Left ventricle myocardium inferior (tissue), 1 donor: Measurements from ENCODE around the gene CCDC177. TPM values are rescaled to one million over a fixed set of nuclear protein-coding genes. Genes with fewer than 3 reads are reported as not detected.

Experiments
- DNase-seq: peaks from one replicate; pipeline ENCODE4 v3.0.0-alpha.2; 2020
- H3K27ac ChIP-seq: fragments of 200-600 bp; replicated peaks from 2 replicates; pipeline ENCODE4 v1.8.0; 2021
- H3K27me3 ChIP-seq: fragments of 200-600 bp; 2 replicates; pipeline ENCODE4 v1.8.0; 2021; ENCODE audit warnings: low read depth
- H3K36me3 ChIP-seq: fragments of 200-600 bp; 2 replicates; pipeline ENCODE4 v1.8.0; 2021
- H3K4me1 ChIP-seq: fragments of 200-600 bp; 2 replicates; pipeline ENCODE4 v1.8.0; 2021
- H3K4me3 ChIP-seq: fragments of 200-600 bp; 2 replicates; pipeline ENCODE4 v1.8.0; 2021; ENCODE audit warnings: mild to moderate bottlenecking, moderate library complexity
- H3K9me3 ChIP-seq: fragments of 200-600 bp; replicated peaks from 2 replicates; pipeline ENCODE4 v1.8.0; 2021
- intact Hi-C: fragments of 100-400 bp; cut with micrococcal nuclease; formaldehyde crosslinking; loops from one replicate; pipeline ENCODE4 v1.11.0; 2022
- total RNA-seq: library from RNA; stranded (reverse); fragmentation: NEBNext Ultra II Directional; extraction: Animal tissue kit (Norgen Biotek cat#: 25700); gene quantifications from one replicate; pipeline ENCODE4 v1.2.1, GENCODE V29; 2021
- TF ChIP-seq, protein P1 (sequence below): fragments of 200-600 bp; IDR thresholded peaks from 2 replicates; pipeline ENCODE4 v1.8.0; 2021; ENCODE audit warnings: antibody characterized with exemption, mild to moderate bottlenecking, borderline replicate concordance
- donor health status: DM: no; HTN: yes; CAD: no; lungs with severe emphysema.

Gene CCDC177
- total RNA-seq, 1 donor from 2014 or later = not detected

GRCh38 chr14:69617796-69618195 is 43.1 kb upstream of the CCDC177 start:
- TF ChIP-seq, protein P1, sequence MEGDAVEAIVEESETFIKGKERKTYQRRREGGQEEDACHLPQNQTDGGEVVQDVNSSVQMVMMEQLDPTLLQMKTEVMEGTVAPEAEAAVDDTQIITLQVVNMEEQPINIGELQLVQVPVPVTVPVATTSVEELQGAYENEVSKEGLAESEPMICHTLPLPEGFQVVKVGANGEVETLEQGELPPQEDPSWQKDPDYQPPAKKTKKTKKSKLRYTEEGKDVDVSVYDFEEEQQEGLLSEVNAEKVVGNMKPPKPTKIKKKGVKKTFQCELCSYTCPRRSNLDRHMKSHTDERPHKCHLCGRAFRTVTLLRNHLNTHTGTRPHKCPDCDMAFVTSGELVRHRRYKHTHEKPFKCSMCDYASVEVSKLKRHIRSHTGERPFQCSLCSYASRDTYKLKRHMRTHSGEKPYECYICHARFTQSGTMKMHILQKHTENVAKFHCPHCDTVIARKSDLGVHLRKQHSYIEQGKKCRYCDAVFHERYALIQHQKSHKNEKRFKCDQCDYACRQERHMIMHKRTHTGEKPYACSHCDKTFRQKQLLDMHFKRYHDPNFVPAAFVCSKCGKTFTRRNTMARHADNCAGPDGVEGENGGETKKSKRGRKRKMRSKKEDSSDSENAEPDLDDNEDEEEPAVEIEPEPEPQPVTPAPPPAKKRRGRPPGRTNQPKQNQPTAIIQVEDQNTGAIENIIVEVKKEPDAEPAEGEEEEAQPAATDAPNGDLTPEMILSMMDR = no peak
- peak overlapping the region; percentile 99 for H3K27ac ChIP-seq
- no peaks in the 10 kb centered on the region for H3K9me3 ChIP-seq
- H3K4me1 ChIP-seq = peaks cover 98% of the 10 kb centered on the region
- no peak for DNase-seq
- intact Hi-C loops = no loop called here
- H3K27me3 ChIP-seq = no peaks in the 10 kb centered on the region
- H3K36me3 ChIP-seq = no peaks in the 10 kb centered on the region
- no peak overlapping the region for H3K4me3 ChIP-seq

DNA sequence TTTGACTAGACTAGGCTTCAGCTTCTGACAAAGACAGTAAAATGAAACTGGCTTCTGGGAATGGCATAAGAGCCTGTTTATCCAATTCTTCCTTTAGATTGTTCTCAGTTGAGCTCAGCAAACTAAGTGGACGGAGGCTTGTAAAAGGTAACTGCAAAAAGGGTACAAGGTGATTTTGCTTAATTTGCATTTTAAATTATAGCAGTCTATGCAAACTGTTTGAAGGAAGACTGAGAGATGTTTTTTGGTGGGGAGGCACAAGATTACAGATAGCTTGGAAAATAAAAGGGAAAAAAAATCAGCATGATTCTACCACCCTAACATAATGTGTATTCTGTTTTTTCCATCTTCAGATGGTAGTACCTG is 41.7 kb upstream of the CCDC177 start:
- intact Hi-C loops = no loop called here
- TF ChIP-seq, protein P1 = no peak
- Histone ChIP-seq H3K36me3 (no peaks in the 10 kb centered on the region), H3K27me3 (no peaks in the 10 kb centered on the region), H3K4me1 (peaks cover 94% of the 10 kb centered on the region), H3K4me3 (peak overlapping the region; percentile 49), H3K9me3 (no peaks in the 10 kb centered on the region), H3K27ac (peak overlapping the region; percentile 99)
- DNase-seq = no peak

GRCh38 chr14:69615496-69616407 is 41.1 kb upstream of the CCDC177 start:
- H3K9me3 ChIP-seq = no peaks in the 10 kb centered on the region
- intact Hi-C loops = no loop called here
- DNase-seq = no peak
- peaks cover 92% of the 10 kb centered on the region for H3K4me1 ChIP-seq
- no peaks in the 10 kb centered on the region for H3K36me3 ChIP-seq
- no peaks in the 10 kb centered on the region for H3K27me3 ChIP-seq
- peak overlapping the region; percentile 99 for H3K27ac ChIP-seq
- peak overlapping the region; percentile 49 for H3K4me3 ChIP-seq
- TF ChIP-seq, protein P1 = peak; percentile 42

DNA sequence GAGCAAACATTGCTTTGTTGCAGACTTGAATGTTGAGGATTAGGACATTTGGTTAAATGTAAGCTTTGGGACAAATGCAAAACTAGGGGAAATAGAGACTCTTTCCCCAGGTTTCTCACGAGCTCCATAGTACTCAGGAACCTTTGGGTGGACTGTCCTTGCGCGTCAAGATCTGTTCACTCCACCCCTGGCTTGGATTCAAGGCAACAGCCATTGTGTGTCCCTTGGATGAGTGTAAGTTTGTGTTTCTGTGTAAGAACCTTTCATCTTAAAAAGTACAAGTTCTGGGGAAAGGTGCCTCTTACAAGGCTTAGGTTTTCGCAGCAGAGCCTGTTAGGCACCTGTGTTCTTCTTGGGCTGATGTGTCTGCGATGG is 40.4 kb upstream of the CCDC177 start:
- TF ChIP-seq, protein P1 = no peak
- DNase-seq = no peak
- Histone ChIP-seq H3K27me3 (no peaks in the 10 kb centered on the region), H3K4me3 (peak overlapping the region; percentile 49), H3K4me1 (peaks cover 92% of the 10 kb centered on the region), H3K9me3 (no peaks in the 10 kb centered on the region), H3K27ac (peak overlapping the region; percentile 99), H3K36me3 (no peaks in the 10 kb centered on the region)
- intact Hi-C loops = no loop called here

- H3K27me3 ChIP-seq = no peaks in the 10 kb centered on the region
- H3K36me3 ChIP-seq = no peaks in the 10 kb centered on the region
- peaks cover 88% of the 10 kb centered on the region for H3K4me1 ChIP-seq
- peak overlapping the region; percentile 2 for H3K4me3 ChIP-seq
- no peaks in the 10 kb centered on the region for H3K9me3 ChIP-seq
- intact Hi-C loops = no loop called here
- DNase-seq = peak; percentile 27
- TF ChIP-seq, protein P1 = no peak
- peak overlapping the region; percentile 99 for H3K27ac ChIP-seq
Measured at GRCh38 chr14:69614592-69614991, 39.9 kb upstream of the CCDC177 start.
